PC-3 (cell line): ENCODE data around the gene MAD1L1. TPM values are rescaled to one million over a fixed set of nuclear protein-coding genes. Genes with fewer than 3 reads are reported as not detected.

Experiments
- ATAC-seq: fragments of 200-7000 bp; cut with Tn5 transposase; 2 replicates; pipeline ENCODE4 v1.9.1; 2020; ENCODE audit warnings: mild to moderate bottlenecking, moderate library complexity
- BruUV-seq: library from RNA; stranded (reverse); fragments of 400-500 nt; replicated peaks from 2 replicates; lab custom pipeline; 2021; lab: Mats Ljungman, UMichigan
- CTCF ChIA-PET: fragments of 300-600 bp; sonication (Branson Sonifier 250); formaldehyde crosslinking; loops from one replicate; lab custom pipeline; 2022; ENCODE audit warnings: antibody characterized with exemption; lab: Charles Lee
- POLR2A ChIA-PET: fragments of 300-600 bp; sonication (Branson Sonifier 250); formaldehyde crosslinking; loops from one replicate; lab custom pipeline; 2022; ENCODE audit warnings: antibody characterized with exemption; ENCODE audit not compliant: unreplicated experiment; lab: Charles Lee
- DNase-seq: peaks from one replicate; pipeline ENCODE4 v3.0.0-alpha.2; 2015
- H2AFZ ChIP-seq: fragments of 300-600 bp; sonication (generic); 2 replicates; pipeline ENCODE4 v1.6.0; 2016; ENCODE audit warnings: antibody characterized with exemption, low read length
- H3F3A ChIP-seq: fragments of 300-600 bp; sonication (generic); one replicate; pipeline ENCODE4 v1.6.0; 2017; ENCODE audit warnings: antibody characterized with exemption, low read length, control low read depth, mild to moderate bottlenecking; ENCODE audit not compliant: unreplicated experiment
- H3K27ac ChIP-seq: fragments of 300-600 bp; sonication (generic); 2 replicates; pipeline ENCODE4 v1.5.1; 2016; ENCODE audit warnings: mild to moderate bottlenecking, low read length
- H3K27me3 ChIP-seq: fragments of 300-600 bp; sonication (generic); 2 replicates; pipeline ENCODE4 v1.6.1; 2016; ENCODE audit warnings: low read length, mixed read lengths
- H3K36me3 ChIP-seq: fragments of 300-600 bp; sonication (generic); 2 replicates; pipeline ENCODE4 v1.6.1; 2016; ENCODE audit warnings: low read depth, mixed run types, low read length, mixed read lengths
- H3K4me1 ChIP-seq: fragments of 300-600 bp; sonication (generic); 2 replicates; pipeline ENCODE4 v1.5.1; 2016; ENCODE audit warnings: low read length; ENCODE audit not compliant: insufficient read depth
- H3K4me2 ChIP-seq: fragments of 300-600 bp; sonication (generic); 2 replicates; pipeline ENCODE4 v1.6.0; 2016; ENCODE audit warnings: low read length
- H3K4me3 ChIP-seq: fragments of 300-600 bp; sonication (generic); 2 replicates; pipeline ENCODE4 v1.5.1; 2016; ENCODE audit warnings: mild to moderate bottlenecking, low read length, mixed read lengths
- H3K79me2 ChIP-seq: fragments of 300-600 bp; sonication (generic); 2 replicates; pipeline ENCODE4 v1.6.1; 2017; ENCODE audit warnings: low read length, mixed read lengths
- H3K9ac ChIP-seq: fragments of 300-600 bp; sonication (generic); 2 replicates; pipeline ENCODE4 v1.6.0; 2016; ENCODE audit warnings: mild to moderate bottlenecking, low read length
- H3K9me2 ChIP-seq: fragments of 300-600 bp; sonication (generic); replicated peaks from 2 replicates; pipeline ENCODE4 v1.6.1; 2016; ENCODE audit warnings: mixed run types, low read length, mixed read lengths
- H3K9me3 ChIP-seq: fragments of 300-600 bp; sonication (generic); 2 replicates; pipeline ENCODE4 v1.6.1; 2016; ENCODE audit warnings: low read length, mixed read lengths
- H4K20me1 ChIP-seq: fragments of 300-600 bp; sonication (generic); 2 replicates; pipeline ENCODE4 v1.6.1; 2016; ENCODE audit warnings: low read length, mixed read lengths
- CTCF ChIP-seq: fragments of 300-600 bp; sonication (generic); conservative IDR thresholded peaks from 2 replicates; pipeline ENCODE4 v1.5.1; 2017; ENCODE audit warnings: antibody characterized with exemption, low read depth, mild to moderate bottlenecking, low read length
- EZH2 ChIP-seq: fragments of 300-600 bp; sonication (generic); IDR thresholded peaks from one replicate; pipeline ENCODE4 v1.6.1; 2017; ENCODE audit warnings: antibody characterized with exemption, mild to moderate bottlenecking, low read length; ENCODE audit not compliant: unreplicated experiment
- EZH2phosphoT487 ChIP-seq: fragments of 300-600 bp; sonication (generic); IDR thresholded peaks from 2 replicates; pipeline ENCODE4 v1.6.1; 2018; ENCODE audit warnings: mild to moderate bottlenecking, antibody characterized with exemption, low read length, borderline replicate concordance
- intact Hi-C: fragments of 100-400 bp; cut with micrococcal nuclease; formaldehyde crosslinking; loops from 2 replicates; pipeline ENCODE4 v1.9.0; 2023
- total RNA-seq: library from RNA; depleted of rRNA; stranded (reverse); fragments of >200 nt; gene quantifications from 2 replicates; pipeline ENCODE4 v1.2.3, GENCODE V29; 2014

Gene MAD1L1
- total RNA-seq, 1 experiment from 2014 or later: 88.4 TPM

- ChIA-PET POLR2A (no interaction called here), CTCF (no interaction called here)
- Histone ChIP-seq H3K79me2 (no peaks in the 10 kb centered on the region), H3K9me3 (no peaks in the 10 kb centered on the region), H3F3A (no peaks in the 10 kb centered on the region), H2AFZ (no peak overlapping the region), H3K4me3 (no peak overlapping the region), H3K27me3 (no peaks in the 10 kb centered on the region), H3K9ac (no peak overlapping the region), H3K27ac (no peak overlapping the region), H4K20me1 (no peaks in the 10 kb centered on the region), H3K4me2 (no peak overlapping the region), H3K4me1 (no peaks in the 10 kb centered on the region), H3K36me3 (no peaks in the 10 kb centered on the region), H3K9me2 (no peaks in the 10 kb centered on the region)
- intact Hi-C loops: no loop called here
- TF ChIP-seq CTCF (no peak), EZH2phosphoT487 (no peak), EZH2 (no peak)
- no peak for DNase-seq
- no TSS peak for BruUV-seq
- ATAC-seq: no peak
These were observed 445.0 kb downstream of the MAD1L1 start for GRCh38 chr7:1787681-1788235.

GRCh38 chr7:1787241-1787640 lies 445.5 kb downstream of the MAD1L1 start:
- H3K4me1 ChIP-seq: no peaks in the 10 kb centered on the region
- no peaks in the 10 kb centered on the region for H3F3A ChIP-seq
- ChIA-PET CTCF (no interaction called here), POLR2A (no interaction called here)
- no peaks in the 10 kb centered on the region for H4K20me1 ChIP-seq
- H3K36me3 ChIP-seq: no peaks in the 10 kb centered on the region
- no peak overlapping the region for H3K4me3 ChIP-seq
- no peak overlapping the region for H3K4me2 ChIP-seq
- no peak for DNase-seq
- H3K9me3 ChIP-seq: no peaks in the 10 kb centered on the region
- no peaks in the 10 kb centered on the region for H3K9me2 ChIP-seq
- H2AFZ ChIP-seq: no peak overlapping the region
- no peak for ATAC-seq
- no peak overlapping the region for H3K27ac ChIP-seq
- TF ChIP-seq EZH2 (no peak), EZH2phosphoT487 (no peak), CTCF (0 out of 2 replicates have a peak, but pooled peaks have one; percentile 18)
- no peaks in the 10 kb centered on the region for H3K79me2 ChIP-seq
- H3K27me3 ChIP-seq: no peaks in the 10 kb centered on the region
- intact Hi-C loops: no loop called here
- no TSS peak for BruUV-seq
- no peak overlapping the region for H3K9ac ChIP-seq

DNA sequence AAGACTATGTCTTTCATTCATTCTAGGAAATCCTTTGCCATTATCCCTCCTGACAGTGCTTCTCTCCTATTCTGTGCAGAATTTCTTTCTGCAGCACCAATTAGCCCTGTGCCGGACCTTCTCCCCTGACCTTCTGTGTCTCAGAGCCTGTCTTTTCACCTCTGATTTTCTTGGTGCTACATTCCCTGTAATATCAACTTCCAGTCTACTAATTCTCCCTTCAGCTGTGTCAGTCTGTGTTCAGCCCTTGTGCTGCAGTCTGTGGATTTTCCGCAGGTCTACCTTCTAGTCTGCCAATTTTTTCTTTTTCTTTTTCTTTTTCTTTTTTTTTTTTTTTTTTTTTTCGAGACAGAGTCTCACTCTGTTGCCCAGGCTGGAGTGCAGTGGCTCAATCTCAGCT lies 446.9 kb downstream of the MAD1L1 start:
- H2AFZ ChIP-seq: no peak overlapping the region
- ATAC-seq: no peak
- TF ChIP-seq EZH2phosphoT487 (no peak), CTCF (no peak), EZH2 (no peak)
- ChIA-PET CTCF (no interaction called here), POLR2A (no interaction called here)
- BruUV-seq: no TSS peak
- no peaks in the 10 kb centered on the region for H3K9me3 ChIP-seq
- no peaks in the 10 kb centered on the region for H3K27me3 ChIP-seq
- no peaks in the 10 kb centered on the region for H3K4me1 ChIP-seq
- no peaks in the 10 kb centered on the region for H3K36me3 ChIP-seq
- no peaks in the 10 kb centered on the region for H4K20me1 ChIP-seq
- H3K27ac ChIP-seq: no peak overlapping the region
- DNase-seq: no peak
- no peaks in the 10 kb centered on the region for H3F3A ChIP-seq
- H3K79me2 ChIP-seq: no peaks in the 10 kb centered on the region
- no peak overlapping the region for H3K4me2 ChIP-seq
- no peak overlapping the region for H3K4me3 ChIP-seq
- H3K9ac ChIP-seq: no peak overlapping the region
- no peaks in the 10 kb centered on the region for H3K9me2 ChIP-seq
- intact Hi-C loops: no loop called here
